22Rv1 (cell line): Measurements from ENCODE around the gene DHX40.

Experiments used
- CTCF ChIP-seq: fragments of 450-650 bp; IDR thresholded peaks from 2 replicates; pipeline ENCODE4 v1.5.1; 2017; ENCODE audit warnings: mild to moderate bottlenecking
- ZFX ChIP-seq: fragments of 450-650 bp; IDR thresholded peaks from 2 replicates; pipeline ENCODE4 v1.6.1; 2017; ENCODE audit warnings: antibody characterized with exemption, borderline replicate concordance

GRCh38 chr17:59516451-59516850 lies 49.0 kb upstream of the DHX40 start:
- TF ChIP-seq CTCF = no peak
- TF ChIP-seq ZFX = no peak
